K562 (cell line): ENCODE measurements around the gene SMIM35. TPM values are rescaled to one million over a fixed set of nuclear protein-coding genes. Genes with fewer than 3 reads are reported as not detected.

Source experiments
- ARID1B ChIP-seq: fragments of 450-650 bp; IDR thresholded peaks from 2 replicates; pipeline ENCODE4 v1.6.1; 2016; ENCODE audit warnings: antibody characterized with exemption, mild to moderate bottlenecking, inconsistent platforms
- ARNT ChIP-seq, 2 experiments: fragments of 450-650 bp; IDR thresholded peaks; 2 replicates each; pipeline ENCODE4 v1.6.1; 2016; ENCODE audit warnings: mild to moderate bottlenecking in 1 of 2
- BHLHE40 ChIP-seq: IDR thresholded peaks from 2 replicates; pipeline ENCODE4 v1.6.1; 2011; ENCODE audit warnings: low read length, improper control_type of control experiment
- CC2D1A ChIP-seq: fragments of 450-650 bp; IDR thresholded peaks from 2 replicates; pipeline ENCODE4 v1.6.1; 2017; ENCODE audit warnings: mild to moderate bottlenecking
- CREBBP ChIP-seq: IDR thresholded peaks from one replicate; pipeline ENCODE4 v1.6.1; 2012; ENCODE audit warnings: low read depth, mild to moderate bottlenecking, control low read depth, inconsistent platforms, low read length
- CSDE1 ChIP-seq, 2 experiments: fragments of 450-650 bp; IDR thresholded peaks; 2 replicates each; pipeline ENCODE4 v1.6.1; 2016; ENCODE audit warnings: mild to moderate bottlenecking in 1 of 2
- EP400 ChIP-seq: fragments of 450-650 bp; IDR thresholded peaks from 2 replicates; pipeline ENCODE4 v1.6.1; 2017; ENCODE audit warnings: antibody characterized with exemption, mild to moderate bottlenecking, moderate library complexity
- JUN ChIP-seq, 2 experiments: sonication (generic) in 1 of 2; formaldehyde crosslinking in 1 of 2; IDR thresholded peaks; 2 replicates each; pipeline versions ENCODE4 v1.6.1 to v1.8.0; 2012 to 2022; ENCODE audit warnings: borderline replicate concordance in 2 of 2, mild to moderate bottlenecking in 2 of 2, improper control_type of control experiment in 1 of 2, low read depth in 1 of 2, low read length in 1 of 2, missing genetic modification reagents in 1 of 2
- KDM1A ChIP-seq, 2 experiments: fragments of 450-650 bp; IDR thresholded peaks; 2 replicates each; pipeline ENCODE4 v1.6.1; 2016; ENCODE audit warnings: mild to moderate bottlenecking in 2 of 2
- MBD2 ChIP-seq: sonication (generic); IDR thresholded peaks from 2 replicates; pipeline ENCODE4 v1.6.1; 2016; ENCODE audit warnings: low read depth, borderline replicate concordance
- NFRKB ChIP-seq: fragments of 450-650 bp; IDR thresholded peaks from 2 replicates; pipeline ENCODE4 v1.6.1; 2016; ENCODE audit warnings: low read depth
- SMARCE1 ChIP-seq: fragments of 450-650 bp; IDR thresholded peaks from 2 replicates; pipeline ENCODE4 v1.7.1; 2016; ENCODE audit warnings: mild to moderate bottlenecking
- SPI1 ChIP-seq: IDR thresholded peaks from 2 replicates; pipeline ENCODE4 v1.6.1; 2011; ENCODE audit warnings: low read depth, low read length, control low read depth, borderline replicate concordance
- TBL1XR1 ChIP-seq, 2 experiments: IDR thresholded peaks; 2 replicates each; pipeline ENCODE4 v1.6.1; 2012; ENCODE audit warnings: improper control_type of control experiment in 2 of 2, low read length in 2 of 2, mild to moderate bottlenecking in 1 of 2
- TFAP4 ChIP-seq: sonication (generic); formaldehyde crosslinking; IDR thresholded peaks from 2 replicates; pipeline ENCODE4 v1.8.0; 2022; ENCODE audit warnings: missing genetic modification reagents, mild to moderate bottlenecking, moderate library complexity, borderline replicate concordance
- ZKSCAN1 ChIP-seq: fragments of 150-350 bp; IDR thresholded peaks from 2 replicates; pipeline ENCODE4 v1.6.1; 2016; ENCODE audit warnings: low read depth, low read length
- ZNF224 ChIP-seq: sonication (generic); formaldehyde crosslinking; IDR thresholded peaks from 2 replicates; pipeline ENCODE4 v1.8.0; 2022; ENCODE audit warnings: mild to moderate bottlenecking, missing genetic modification reagents
- polyA plus RNA-seq, 8 experiments: library from polyadenylated mRNA; depleted of rRNA in 4 of 8; stranded (reverse) in 5 of 8; unstranded in 3 of 8; fragments of >200 nt; fragmentation: Nextera tagmentation in 2 of 8; fragmentation: Illumina TruSeq in 1 of 8; extraction: Ambion mirVana in 2 of 8; extraction: Trizol in 1 of 8; gene quantifications; 2 replicates each; pipeline versions ENCODE4 v1.2.1 to v1.2.3, GENCODE V29; 2011 to 2014; ENCODE audit warnings: inconsistent platforms in 1 of 8, missing spikeins in 1 of 8
- total RNA-seq, 7 experiments: library from RNA; depleted of rRNA in 6 of 7; stranded (reverse); fragments of >200 nt in 6 of 7; fragmentation: Illumina TruSeq in 2 of 7; extraction: Trizol in 2 of 7; gene quantifications; 2 replicates each; pipeline versions ENCODE4 v1.2.1 to v1.2.3, GENCODE V29; 2011 to 2021; ENCODE audit warnings: low replicate concordance in 1 of 7
- TF ChIP-seq, protein P1 (sequence below): sonication (generic); formaldehyde crosslinking; IDR thresholded peaks from 2 replicates; pipeline ENCODE4 v1.5.0; 2020; ENCODE audit warnings: missing genetic modification reagents
- TF ChIP-seq, protein P2 (sequence below): fragments of 250-450 bp; sonication (Bioruptor Pico); IDR thresholded peaks from 2 replicates; pipeline ENCODE4 v1.8.0; 2021; ENCODE audit warnings: mild to moderate bottlenecking, moderate library complexity

SMIM35 gene
- total and polyA plus RNA-seq, 9 of the 15 experiments (the other 6 are each of a cell fraction or from before 2014, with no cell fraction given) = 0.03 TPM; not detected in 7

DNA sequence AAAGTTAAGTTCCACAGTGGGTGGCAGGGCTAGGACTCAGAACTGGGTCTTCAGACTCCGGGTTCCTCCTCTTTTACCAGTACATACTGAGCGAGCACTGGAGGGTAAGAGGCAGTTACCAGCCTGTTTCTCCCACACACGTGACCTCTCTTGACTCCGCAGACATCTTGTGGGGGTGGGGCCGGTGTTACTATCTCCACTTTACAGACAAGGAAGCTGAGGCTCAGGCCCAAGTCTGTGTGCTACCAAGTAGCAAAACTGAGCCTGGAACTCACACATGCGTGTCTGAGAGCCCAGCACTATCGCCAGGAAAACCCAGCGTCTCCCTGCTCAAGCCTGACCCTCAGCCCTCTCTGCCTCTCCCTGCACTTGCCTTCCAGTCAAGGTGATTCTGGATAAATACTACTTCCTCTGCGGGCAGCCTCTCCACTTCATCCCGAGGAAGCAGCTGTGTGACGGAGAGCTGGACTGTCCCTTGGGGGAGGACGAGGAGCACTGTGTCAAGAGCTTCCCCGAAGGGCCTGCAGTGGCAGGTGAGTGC lies 16.0 kb upstream of the SMIM35 start (continued):
- TF ChIP-seq KDM1A (IDR thresholded peaks at IDR 0.05) (peak in 1 of 2 experiments; percentile 45; a peak in 2 of 4 replicates), EP400 (peak; percentile 55), TBL1XR1 (IDR thresholded peaks at IDR 0.05; ENCODE audit: low read length in 2 of 2) (peak; percentile 62 to 63; a peak in 2 of 4 replicates), BHLHE40 (peak; percentile 77), ARID1B (peak; percentile 81), TFAP4 (peak; percentile 69; the same call in 1 of the 2 replicates), SPI1 (peak; percentile 21; the same call in 1 of the 2 replicates), ZNF224 (no peak), NFRKB (peak; percentile 70; the same call in 1 of the 2 replicates), CREBBP (no peak), MBD2 (no peak), JUN (IDR thresholded peaks at IDR 0.05; ENCODE audit: borderline replicate concordance, low read depth, low read length) (0 out of 2 replicates have a peak, but pooled peaks have one; percentile 5), JUN (CRISPR knock-in tag; IDR thresholded peaks at IDR 0.05; ENCODE audit: borderline replicate concordance) (no peak), ARNT (IDR thresholded peaks at IDR 0.05) (peak in 1 of 2 experiments; percentile 64; a peak in 1 of 4 replicates), ZKSCAN1 (0 out of 2 replicates have a peak, but pooled peaks have one; percentile 33), CC2D1A (no peak), SMARCE1 (peak; percentile 61; the same call in 1 of the 2 replicates), CSDE1 (IDR thresholded peaks at IDR 0.05) (no peak)
- TF ChIP-seq, protein P1, sequence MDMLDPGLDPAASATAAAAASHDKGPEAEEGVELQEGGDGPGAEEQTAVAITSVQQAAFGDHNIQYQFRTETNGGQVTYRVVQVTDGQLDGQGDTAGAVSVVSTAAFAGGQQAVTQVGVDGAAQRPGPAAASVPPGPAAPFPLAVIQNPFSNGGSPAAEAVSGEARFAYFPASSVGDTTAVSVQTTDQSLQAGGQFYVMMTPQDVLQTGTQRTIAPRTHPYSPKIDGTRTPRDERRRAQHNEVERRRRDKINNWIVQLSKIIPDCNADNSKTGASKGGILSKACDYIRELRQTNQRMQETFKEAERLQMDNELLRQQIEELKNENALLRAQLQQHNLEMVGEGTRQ (CRISPR knock-in tag) = peak; percentile 70
- TF ChIP-seq, protein P2, sequence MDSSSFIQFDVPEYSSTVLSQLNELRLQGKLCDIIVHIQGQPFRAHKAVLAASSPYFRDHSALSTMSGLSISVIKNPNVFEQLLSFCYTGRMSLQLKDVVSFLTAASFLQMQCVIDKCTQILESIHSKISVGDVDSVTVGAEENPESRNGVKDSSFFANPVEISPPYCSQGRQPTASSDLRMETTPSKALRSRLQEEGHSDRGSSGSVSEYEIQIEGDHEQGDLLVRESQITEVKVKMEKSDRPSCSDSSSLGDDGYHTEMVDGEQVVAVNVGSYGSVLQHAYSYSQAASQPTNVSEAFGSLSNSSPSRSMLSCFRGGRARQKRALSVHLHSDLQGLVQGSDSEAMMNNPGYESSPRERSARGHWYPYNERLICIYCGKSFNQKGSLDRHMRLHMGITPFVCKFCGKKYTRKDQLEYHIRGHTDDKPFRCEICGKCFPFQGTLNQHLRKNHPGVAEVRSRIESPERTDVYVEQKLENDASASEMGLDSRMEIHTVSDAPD = no peak
